Panc1 (cell line): ENCODE measurements around the gene RPUSD4. TPM values are rescaled to one million over a fixed set of nuclear protein-coding genes. Genes with fewer than 3 reads are reported as not detected.

Experiments used
- ATAC-seq: fragments of 200-7000 bp; cut with Tn5 transposase; 2 replicates; pipeline ENCODE4 v1.9.1; 2020; ENCODE audit warnings: mild to moderate bottlenecking, moderate library complexity
- BruUV-seq: library from RNA; stranded (reverse); fragments of 400-500 nt; replicated peaks from 2 replicates; lab custom pipeline; 2021; lab: Mats Ljungman, UMichigan
- CTCF ChIA-PET: fragments of 300-600 bp; sonication (Branson Sonifier 250); formaldehyde crosslinking; loops from one replicate; lab custom pipeline; 2022; ENCODE audit warnings: antibody characterized with exemption; lab: Charles Lee
- POLR2A ChIA-PET: fragments of 300-600 bp; sonication (Branson Sonifier 250); formaldehyde crosslinking; loops from one replicate; lab custom pipeline; 2022; ENCODE audit warnings: antibody characterized with exemption; lab: Charles Lee
- DNase-seq: peaks from one replicate; pipeline ENCODE4 v3.0.0-alpha.2; 2010; ENCODE audit warnings: low read depth, low spot score
- H3K27ac ChIP-seq: 2 replicates; pipeline ENCODE4 v1.5.1; 2011; ENCODE audit warnings: mild to moderate bottlenecking, low read length, inconsistent platforms
- H3K27me3 ChIP-seq: fragments of 200-500 bp; sonication (Bioruptor generic); 2 replicates; pipeline ENCODE4 v1.6.0; 2014; ENCODE audit warnings: low read length, inconsistent platforms; ENCODE audit not compliant: control insufficient read depth, insufficient read depth
- H3K36me3 ChIP-seq: fragments of 200-500 bp; sonication (Bioruptor generic); 2 replicates; pipeline ENCODE4 v1.5.1; 2014; ENCODE audit warnings: inconsistent platforms, mild to moderate bottlenecking, low read length, moderate library complexity; ENCODE audit not compliant: control insufficient read depth, insufficient read depth
- H3K4me1 ChIP-seq: 2 replicates; pipeline ENCODE4 v1.5.1; 2011; ENCODE audit warnings: inconsistent platforms, mild to moderate bottlenecking, low read length, moderate library complexity; ENCODE audit not compliant: control insufficient read depth, insufficient read depth
- H3K4me3 ChIP-seq, 2 experiments: 2 replicates each; pipeline ENCODE4 v1.5.1; 2011 to 2012; ENCODE audit warnings: low read depth in 2 of 2, low read length in 2 of 2, mild to moderate bottlenecking in 2 of 2, inconsistent platforms in 1 of 2, moderate library complexity in 1 of 2
- H3K9me3 ChIP-seq: fragments of 200-500 bp; sonication (Bioruptor generic); 2 replicates; pipeline ENCODE4 v1.5.1; 2014; ENCODE audit warnings: low read depth, mild to moderate bottlenecking, inconsistent platforms, low read length, moderate library complexity; ENCODE audit not compliant: control insufficient read depth, insufficient read depth
- CTCF ChIP-seq: fragments of 450-650 bp; IDR thresholded peaks from 2 replicates; pipeline ENCODE4 v1.5.1; 2017; ENCODE audit warnings: mild to moderate bottlenecking
- POLR2AphosphoS5 ChIP-seq: IDR thresholded peaks from 2 replicates; pipeline ENCODE4 v1.6.1; 2012; ENCODE audit warnings: mild to moderate bottlenecking, low read depth, low read length, moderate library complexity
- SIN3A ChIP-seq: IDR thresholded peaks from 2 replicates; pipeline ENCODE4 v1.6.1; 2012; ENCODE audit warnings: low read depth, mild to moderate bottlenecking, low read length, moderate library complexity, borderline replicate concordance; ENCODE audit not compliant: insufficient read depth
- TCF7L2 ChIP-seq: IDR thresholded peaks from 2 replicates; pipeline ENCODE4 v1.6.1; 2011; ENCODE audit warnings: mild to moderate bottlenecking, low read depth, low read length, inconsistent platforms
- in situ Hi-C: cut with HindIII; loops from 2 replicates; pipeline ENCODE4 v1.10.0; 2016; ENCODE audit warnings: low sequenced_read_pairs, low pct_unique_long_range_greater_than_20kb
- intact Hi-C: fragments of 100-400 bp; cut with micrococcal nuclease; formaldehyde crosslinking; loops from one replicate; pipeline ENCODE4 v1.10.0; 2022; ENCODE audit not compliant: unreplicated experiment
- total RNA-seq: library from RNA; stranded (reverse); gene quantifications from one replicate; pipeline ENCODE4 v1.2.1, GENCODE V29; 2021; ENCODE audit not compliant: unreplicated experiment
- TF ChIP-seq, protein P1 (sequence below), 2 experiments: IDR thresholded peaks; 2 replicates each; pipeline ENCODE4 v1.6.1; 2011 to 2012; ENCODE audit warnings: low read depth in 2 of 2, control low read depth in 1 of 2, low read length in 1 of 2, mild to moderate bottlenecking in 1 of 2, moderate library complexity in 1 of 2; ENCODE audit not compliant: insufficient read depth in 1 of 2

The RPUSD4 gene
- total RNA-seq, 1 experiment from 2014 or later: 52.3 TPM

DNA sequence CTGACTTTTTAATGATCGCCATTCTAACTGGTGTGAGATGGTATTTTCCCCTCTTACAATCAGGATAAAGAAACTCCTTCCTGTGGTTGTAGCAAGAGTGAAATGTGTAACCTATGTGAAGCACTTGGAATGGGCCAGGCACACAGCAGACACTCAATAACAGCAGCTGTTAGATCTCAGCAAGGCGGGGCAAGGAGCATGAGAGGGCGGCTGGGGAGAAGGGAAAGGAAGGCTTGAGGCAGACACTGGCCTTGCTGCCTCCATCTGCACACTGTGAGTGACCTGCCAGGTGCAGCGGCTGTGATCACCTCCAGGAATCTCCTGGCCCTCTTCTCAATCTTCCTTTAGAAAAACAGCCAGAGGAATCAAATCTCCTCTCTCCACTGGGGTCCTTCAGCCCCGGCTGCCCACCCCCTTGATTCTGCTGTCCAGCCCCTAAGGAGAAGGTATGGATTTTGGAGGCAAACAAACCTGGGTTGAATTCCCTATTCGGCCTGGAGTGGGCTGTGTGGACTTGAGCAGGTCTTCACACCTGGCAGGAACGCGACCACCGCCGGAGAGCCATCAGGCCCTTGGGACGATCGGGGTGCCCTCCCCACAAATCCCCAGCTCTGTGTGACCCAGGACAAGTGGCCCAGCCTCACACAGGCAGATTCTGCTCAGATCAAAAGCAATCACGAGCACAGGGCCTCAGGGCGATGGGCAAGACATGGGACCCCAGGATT is 49.0 kb downstream of the RPUSD4 start:
- Histone ChIP-seq H3K4me1 (peaks cover 6% of the 10 kb centered on the region; the same call in 1 of the 2 replicates), H3K9me3 (no peaks in the 10 kb centered on the region), H3K27ac (no peak overlapping the region), H3K27me3 (no peaks in the 10 kb centered on the region), H3K4me3 (no peak overlapping the region), H3K36me3 (no peaks in the 10 kb centered on the region)
- ChIA-PET CTCF (no interaction called here), POLR2A (no interaction called here)
- ATAC-seq (no peak), DNase-seq (no peak)
- TF ChIP-seq POLR2AphosphoS5 (no peak), TCF7L2 (no peak), SIN3A (no peak), CTCF (no peak)
- TF ChIP-seq, protein P1, sequence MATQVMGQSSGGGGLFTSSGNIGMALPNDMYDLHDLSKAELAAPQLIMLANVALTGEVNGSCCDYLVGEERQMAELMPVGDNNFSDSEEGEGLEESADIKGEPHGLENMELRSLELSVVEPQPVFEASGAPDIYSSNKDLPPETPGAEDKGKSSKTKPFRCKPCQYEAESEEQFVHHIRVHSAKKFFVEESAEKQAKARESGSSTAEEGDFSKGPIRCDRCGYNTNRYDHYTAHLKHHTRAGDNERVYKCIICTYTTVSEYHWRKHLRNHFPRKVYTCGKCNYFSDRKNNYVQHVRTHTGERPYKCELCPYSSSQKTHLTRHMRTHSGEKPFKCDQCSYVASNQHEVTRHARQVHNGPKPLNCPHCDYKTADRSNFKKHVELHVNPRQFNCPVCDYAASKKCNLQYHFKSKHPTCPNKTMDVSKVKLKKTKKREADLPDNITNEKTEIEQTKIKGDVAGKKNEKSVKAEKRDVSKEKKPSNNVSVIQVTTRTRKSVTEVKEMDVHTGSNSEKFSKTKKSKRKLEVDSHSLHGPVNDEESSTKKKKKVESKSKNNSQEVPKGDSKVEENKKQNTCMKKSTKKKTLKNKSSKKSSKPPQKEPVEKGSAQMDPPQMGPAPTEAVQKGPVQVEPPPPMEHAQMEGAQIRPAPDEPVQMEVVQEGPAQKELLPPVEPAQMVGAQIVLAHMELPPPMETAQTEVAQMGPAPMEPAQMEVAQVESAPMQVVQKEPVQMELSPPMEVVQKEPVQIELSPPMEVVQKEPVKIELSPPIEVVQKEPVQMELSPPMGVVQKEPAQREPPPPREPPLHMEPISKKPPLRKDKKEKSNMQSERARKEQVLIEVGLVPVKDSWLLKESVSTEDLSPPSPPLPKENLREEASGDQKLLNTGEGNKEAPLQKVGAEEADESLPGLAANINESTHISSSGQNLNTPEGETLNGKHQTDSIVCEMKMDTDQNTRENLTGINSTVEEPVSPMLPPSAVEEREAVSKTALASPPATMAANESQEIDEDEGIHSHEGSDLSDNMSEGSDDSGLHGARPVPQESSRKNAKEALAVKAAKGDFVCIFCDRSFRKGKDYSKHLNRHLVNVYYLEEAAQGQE (IDR thresholded peaks at IDR 0.05; ENCODE audit: insufficient read depth in 1 of 2, low read depth in 2 of 2, low read length in 1 of 2): no peak
- BruUV-seq: no TSS peak
- intact Hi-C loops: no loop called here
- in situ Hi-C loops: no loop called here

GRCh38 chr11:126161023-126161391 is 50.4 kb downstream of the RPUSD4 start:
- in situ Hi-C loops: no loop called here
- no peak for ATAC-seq
- H3K27me3 ChIP-seq: no peaks in the 10 kb centered on the region
- no peak overlapping the region for H3K27ac ChIP-seq
- H3K36me3 ChIP-seq: no peaks in the 10 kb centered on the region
- peaks cover 6% of the 10 kb centered on the region; the same call in 1 of the 2 replicates for H3K4me1 ChIP-seq
- CTCF ChIA-PET: no interaction called here
- POLR2A ChIA-PET: no interaction called here
- BruUV-seq: no TSS peak
- no peak overlapping the region for H3K4me3 ChIP-seq
- no peak for TF ChIP-seq POLR2AphosphoS5
- no peak for TF ChIP-seq CTCF
- TF ChIP-seq, protein P1 (IDR thresholded peaks at IDR 0.05; ENCODE audit: insufficient read depth in 1 of 2, low read depth in 2 of 2, low read length in 1 of 2): no peak
- no peak for TF ChIP-seq TCF7L2
- TF ChIP-seq SIN3A: no peak
- intact Hi-C loops: no loop called here
- H3K9me3 ChIP-seq: no peaks in the 10 kb centered on the region
- no peak for DNase-seq
